EL (cell line): Measurements from ENCODE around the gene ZNF606.

ENCODE experiments used
- DNase-seq: peaks from one replicate; pipeline ENCODE4 v3.0.0-alpha.2; 2016

The ZNF606 gene

DNA sequence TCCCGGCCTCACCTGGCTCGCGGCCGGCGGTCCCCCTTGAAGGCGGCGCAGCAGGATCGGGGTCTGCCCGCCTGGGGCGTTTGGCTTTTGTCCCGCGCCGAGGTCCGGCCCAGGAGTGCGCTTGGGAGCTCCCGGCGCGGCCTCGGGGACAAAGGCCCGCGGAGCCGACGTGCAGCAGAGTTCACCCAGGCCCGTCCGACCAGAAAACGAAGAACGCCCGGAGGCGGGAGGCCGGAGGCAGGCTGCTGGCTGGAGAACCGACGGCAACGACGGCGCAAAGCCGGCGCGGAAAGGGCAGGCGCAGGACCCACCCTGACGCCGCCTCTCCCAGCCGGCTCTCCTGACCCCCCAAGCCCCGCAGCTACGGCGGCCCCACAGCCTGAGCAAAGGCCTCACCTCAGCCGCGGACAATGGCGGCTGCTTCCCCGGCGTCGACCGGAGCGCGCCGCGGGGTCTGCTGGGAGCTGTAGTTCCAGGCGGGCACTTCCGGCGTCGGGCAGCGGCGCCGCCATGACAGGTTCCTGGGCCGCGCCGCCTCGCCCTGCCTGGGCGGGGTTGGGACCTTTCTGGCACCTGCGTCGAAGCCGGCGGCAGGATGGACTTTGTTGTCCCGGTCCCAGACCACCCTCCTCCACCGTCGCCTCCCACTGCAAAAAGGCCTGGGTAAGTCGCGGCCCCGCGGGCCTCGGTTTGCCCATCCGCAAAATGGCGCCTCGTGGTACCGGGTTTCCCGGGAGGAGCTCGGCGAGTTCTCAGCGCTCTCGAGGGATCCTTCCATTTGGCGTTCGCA is at the start of gene ZNF606:
TSS of gene ZNF606 (minus strand) at position 437 of the 790 bp plus-strand sequence. CDS start 1,501 bp downstream, outside the sequence.
- DNase-seq, result peak; percentile 82

DNA sequence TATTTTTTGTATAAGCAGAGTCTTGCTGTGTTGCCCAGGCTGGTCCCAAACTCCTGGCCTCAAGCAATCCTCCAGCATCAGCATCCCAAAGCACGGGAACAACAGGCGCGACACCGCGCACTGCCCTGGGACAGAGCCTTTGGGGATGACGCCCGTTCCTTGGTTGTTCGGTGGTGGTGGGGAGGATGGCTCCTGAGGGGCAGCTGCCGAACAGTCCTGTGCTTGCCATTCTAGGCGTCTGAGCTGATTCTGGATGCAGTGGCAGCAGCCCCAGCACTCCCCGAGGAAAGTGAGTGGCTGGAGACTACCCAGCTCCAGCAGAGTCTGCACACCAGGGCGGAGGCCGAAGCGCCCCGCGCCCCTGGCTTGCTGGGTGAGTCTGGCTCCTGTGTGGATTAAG is 49.6 kb upstream of the ZNF606 start:
- DNase-seq, result no peak

DNA sequence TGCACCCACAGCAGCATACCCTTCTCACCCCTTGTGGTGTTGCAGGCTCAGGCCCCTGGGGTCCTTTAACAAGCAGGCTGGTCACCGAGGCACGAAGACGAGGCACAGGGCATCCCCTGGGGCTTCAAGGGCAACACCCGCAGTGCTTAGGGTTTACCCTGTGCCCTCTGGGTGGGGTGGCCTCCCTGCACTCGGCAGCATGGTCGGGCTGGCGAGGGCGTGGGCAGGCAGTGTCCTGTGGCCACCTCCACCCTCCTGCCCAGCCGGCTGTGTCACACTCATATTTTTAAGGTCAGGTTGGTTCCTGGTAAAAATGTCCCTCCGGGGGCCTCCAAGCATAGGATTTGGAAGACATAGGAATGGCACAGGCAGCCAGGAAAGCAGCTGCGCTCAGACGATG is 45.1 kb upstream of the ZNF606 start:
- no peak for DNase-seq

DNA sequence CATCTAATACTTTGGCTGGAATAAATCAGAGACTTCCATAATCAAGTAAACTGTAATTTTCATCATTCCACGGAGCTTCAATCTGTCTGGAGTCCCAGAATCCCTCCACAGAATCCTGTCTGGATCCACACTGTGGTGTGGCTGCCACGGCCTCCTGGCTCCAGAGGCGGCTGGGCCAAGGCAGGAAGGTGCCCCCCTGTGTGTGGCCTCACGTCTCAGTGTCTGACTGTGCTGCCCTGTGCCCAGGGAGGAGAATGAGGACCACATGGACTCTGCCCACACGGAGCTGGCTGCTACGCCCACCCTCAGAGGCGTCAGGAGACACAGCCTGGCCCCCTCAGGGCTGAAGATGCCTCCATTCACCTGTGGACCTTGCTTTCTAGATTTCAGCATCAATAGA is 44.2 kb upstream of the ZNF606 start:
- no peak for DNase-seq

DNA sequence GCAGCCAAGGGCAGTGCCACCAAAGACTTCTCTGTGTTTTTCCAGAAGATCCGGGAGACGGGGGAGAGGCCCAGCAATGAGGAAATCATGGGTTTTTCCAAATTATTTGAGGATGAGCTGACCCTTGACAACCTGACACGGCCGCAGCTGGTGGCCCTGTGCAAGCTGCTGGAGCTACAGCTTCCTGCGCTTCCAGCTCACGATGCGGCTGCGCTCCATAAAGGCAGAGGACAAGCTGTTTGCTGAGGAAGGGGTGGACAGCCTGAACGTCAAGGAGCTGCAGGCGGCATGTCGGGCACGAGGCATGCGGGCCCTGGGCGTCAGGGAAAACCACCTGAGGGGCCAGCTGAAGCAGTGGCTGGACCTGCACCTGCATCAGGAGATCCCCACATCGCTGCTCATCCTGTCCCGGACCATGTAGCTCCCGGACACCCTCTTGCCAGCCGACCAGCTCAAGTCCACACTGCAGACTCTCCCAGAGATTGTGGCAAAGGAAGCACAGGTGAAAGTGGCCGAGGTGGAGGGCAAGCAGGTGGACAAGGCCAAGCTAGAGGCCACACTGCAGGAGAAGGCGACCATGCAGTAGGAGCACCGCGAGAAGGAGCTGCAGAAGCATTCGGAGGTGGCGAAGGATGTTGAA is 42.9 kb upstream of the ZNF606 start:
- no peak for DNase-seq

DNA sequence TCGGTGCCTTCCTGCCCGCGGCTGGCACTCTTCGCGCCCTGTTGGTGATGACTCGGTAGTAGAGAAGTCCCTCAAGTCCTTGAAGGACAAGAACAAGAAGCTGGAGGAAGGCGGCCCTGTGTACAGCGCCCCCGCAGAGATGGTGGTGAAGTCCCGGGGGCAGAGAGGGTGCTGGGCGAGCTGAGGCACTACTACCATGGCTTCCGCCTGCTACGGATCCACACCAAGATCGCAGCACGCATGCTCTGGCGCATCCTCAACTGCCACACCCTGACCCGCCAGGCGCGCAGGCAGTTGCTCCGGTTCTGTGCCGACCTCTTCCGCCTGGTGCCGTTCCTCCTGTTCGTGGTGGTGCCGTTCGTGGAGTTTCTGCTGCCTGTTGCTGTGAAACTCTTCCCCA is 42.3 kb upstream of the ZNF606 start:
- no peak for DNase-seq

DNA sequence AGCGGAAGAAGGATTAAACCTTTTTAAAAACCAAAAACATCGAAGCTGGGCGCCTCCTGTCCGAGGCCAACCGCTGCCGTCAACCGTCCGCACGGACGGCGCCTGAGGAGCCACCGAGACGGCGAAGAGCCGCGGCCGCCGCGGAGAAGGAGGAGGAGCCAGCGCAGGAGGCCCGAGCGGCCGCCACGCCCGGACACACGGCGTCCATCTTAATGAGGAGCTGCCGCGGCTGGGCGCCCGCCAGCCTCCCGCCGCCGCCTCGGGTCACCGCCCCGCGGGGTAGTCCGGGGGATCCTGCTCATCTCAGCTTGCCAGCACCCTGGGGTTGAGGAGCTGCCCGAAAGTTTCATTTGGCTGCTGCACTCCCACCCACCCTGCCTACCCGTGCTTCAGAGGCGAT is 41.8 kb upstream of the ZNF606 start:
- no peak for DNase-seq

DNA sequence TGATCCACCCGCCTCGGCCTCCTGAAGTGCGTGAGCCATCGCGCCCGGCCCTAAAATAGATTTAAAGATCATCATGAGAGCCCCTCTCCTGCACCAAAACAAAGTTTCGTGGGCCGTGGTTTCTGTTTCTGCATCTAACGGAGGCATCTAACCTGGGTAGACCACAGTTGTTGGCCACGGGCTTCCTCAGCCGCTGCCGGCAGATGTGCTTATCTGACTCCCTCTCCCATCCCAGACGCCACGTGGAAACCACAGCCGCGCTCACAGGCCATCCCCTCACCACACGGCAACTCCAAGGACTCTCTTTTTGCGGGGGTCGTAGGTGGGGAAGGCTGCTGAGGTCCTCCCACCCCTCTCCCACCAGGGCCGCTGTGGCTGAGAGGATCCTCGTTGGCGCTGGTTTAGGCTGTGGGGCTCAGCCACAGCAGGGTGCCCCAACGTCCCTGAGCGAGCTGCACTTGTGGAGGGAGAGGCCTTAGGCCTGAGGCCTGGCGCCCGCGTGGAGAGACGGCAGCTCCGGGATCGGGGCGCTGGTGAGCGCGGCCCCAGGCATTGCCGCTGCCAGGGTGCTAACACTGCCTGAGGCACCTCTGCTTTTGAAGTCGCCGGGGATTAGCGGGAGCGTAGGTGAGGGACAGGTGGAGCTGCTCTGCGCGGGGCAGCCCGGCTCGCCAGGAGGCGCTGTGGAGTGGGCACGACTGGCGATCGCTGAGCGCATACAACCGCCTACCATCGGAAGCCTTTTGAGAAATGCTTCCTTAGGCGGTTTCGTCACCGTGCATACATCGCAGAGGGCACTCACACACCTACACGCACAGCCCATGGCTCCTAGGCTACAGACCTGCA is 40.1 kb upstream of the ZNF606 start:
- no peak for DNase-seq

DNA sequence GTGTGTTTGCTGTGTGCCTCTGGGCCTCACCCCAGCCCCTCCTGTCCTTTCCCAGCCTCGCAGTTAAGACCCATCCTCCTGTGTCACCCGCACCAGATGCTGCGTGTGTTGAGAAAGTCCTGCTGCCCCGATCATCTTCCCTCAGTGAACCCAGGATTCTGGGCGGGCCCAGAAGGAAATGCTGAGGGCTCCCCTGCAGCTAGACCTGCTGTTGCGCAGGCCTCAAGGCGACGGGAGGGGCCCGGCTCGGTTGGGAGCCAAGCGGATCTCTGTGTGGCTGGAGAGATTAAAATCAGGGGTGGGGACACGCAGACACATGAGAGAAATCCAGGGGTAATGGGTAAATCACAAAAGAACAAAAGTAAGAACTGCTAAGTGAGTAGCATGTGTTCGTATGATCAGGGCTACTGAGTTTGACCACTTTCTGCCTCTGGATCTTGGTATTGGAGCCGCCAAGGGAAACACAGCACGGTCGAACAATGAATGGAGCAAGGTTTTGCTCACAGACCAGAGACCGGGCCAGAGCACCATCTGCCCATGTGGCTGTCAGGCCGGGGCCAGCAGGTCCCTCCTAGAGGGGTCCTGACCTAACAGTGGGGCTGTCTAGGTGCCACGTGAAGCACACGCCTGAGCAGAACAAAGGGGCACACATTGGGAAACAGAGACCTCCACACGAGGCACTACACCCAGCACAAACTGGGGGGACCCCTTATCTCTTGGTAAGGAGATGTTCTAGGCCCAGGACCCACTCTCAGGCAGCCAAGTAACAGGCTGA is 38.3 kb upstream of the ZNF606 start:
- DNase-seq, result no peak

DNA sequence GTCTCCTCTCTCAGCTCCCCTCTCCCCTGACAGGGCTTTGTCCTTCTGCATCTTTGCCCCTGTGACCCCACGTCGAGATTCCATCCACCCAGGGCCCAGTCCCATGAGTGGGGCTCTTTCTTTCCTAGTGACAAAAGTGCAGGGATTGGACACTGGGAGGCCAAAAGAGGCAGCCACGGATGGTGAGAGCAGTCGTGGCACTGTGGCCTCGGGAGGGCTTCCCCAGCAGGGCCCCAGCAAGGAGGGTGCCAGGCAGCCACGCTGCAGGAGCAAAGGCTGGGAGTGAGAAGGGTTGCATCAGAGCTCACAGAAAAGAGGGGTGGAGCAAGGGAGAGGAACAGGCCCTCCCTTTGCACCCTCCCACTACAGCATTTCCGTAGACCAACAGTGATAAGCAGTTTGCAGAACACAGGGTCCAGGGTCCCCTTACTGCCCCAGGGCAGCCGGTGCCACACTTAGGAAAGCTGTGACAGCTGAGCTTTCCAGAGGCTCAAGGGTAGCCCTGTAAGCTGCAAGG is 36.1 kb upstream of the ZNF606 start:
- no peak for DNase-seq

DNA sequence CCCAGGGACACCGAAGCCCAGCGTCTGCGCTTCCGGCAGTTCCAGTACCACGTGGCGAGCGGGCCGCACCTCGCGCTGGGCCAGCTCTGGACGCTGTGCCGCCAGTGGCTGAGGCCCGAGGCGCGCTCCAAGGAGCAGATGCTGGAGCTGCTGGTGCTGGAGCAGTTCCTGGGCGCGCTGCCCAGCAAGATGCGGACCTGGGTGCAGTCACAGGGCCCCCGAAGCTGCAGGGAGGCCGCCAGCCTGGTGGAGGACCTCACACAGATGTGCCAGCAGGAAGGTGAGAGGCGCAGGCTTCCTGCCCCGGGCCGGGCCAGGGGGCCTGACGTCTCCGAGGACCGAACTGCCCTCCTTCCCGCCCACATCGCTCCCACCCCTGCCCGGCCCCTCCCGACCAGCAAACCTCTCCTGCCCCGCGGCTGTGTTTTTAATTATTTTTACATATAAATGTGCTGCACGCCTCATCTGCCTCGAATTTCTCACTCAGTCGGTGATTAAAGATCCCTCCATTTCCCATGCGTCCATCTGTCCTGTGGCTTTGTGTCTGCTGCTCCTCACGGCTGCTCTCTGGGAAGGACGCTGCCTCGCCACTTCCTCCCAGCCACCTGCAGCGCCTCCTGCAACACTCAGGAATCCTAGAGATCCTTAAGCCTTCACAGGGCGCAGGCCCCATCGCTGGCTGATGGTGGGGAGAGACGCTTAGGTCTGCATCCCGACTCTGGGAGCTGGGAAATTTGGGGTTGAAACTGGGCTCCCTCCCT is 35.5 kb upstream of the ZNF606 start:
- no peak for DNase-seq

DNA sequence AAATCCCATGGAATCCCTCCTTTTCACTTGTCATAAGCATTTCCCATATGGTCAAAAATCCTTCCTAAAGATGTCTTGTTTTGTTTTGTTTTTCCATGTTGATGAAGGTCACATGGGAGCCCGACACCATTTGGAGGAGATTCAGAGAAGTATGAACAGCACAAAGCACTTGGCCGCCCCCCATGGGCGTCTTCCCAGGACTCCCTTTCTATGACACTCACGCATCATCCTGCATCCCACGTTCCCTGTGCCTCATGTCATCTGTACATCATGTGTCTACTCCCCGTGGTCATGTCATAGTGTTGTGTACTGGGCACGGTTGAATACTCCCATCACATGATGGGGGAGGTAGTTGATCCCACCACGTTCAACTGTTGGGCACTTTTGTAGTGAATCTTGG is 33.2 kb upstream of the ZNF606 start:
- DNase-seq, result no peak

DNA sequence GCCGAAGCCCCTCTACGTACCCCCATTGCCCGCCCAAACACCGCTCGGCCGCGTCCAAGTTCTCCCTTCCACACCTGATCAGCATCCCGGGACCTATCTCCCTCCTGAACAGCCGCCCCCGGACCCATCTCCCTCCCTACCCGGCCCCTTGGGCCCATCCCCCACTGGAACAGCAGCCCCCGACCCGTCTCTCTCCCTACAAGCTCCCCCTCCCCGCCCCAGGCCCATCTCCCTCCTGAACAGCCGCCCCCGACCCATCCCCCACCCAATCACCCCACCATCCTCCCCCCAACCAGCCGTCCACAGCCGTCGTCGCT is 31.8 kb upstream of the ZNF606 start:
- no peak for DNase-seq

DNA sequence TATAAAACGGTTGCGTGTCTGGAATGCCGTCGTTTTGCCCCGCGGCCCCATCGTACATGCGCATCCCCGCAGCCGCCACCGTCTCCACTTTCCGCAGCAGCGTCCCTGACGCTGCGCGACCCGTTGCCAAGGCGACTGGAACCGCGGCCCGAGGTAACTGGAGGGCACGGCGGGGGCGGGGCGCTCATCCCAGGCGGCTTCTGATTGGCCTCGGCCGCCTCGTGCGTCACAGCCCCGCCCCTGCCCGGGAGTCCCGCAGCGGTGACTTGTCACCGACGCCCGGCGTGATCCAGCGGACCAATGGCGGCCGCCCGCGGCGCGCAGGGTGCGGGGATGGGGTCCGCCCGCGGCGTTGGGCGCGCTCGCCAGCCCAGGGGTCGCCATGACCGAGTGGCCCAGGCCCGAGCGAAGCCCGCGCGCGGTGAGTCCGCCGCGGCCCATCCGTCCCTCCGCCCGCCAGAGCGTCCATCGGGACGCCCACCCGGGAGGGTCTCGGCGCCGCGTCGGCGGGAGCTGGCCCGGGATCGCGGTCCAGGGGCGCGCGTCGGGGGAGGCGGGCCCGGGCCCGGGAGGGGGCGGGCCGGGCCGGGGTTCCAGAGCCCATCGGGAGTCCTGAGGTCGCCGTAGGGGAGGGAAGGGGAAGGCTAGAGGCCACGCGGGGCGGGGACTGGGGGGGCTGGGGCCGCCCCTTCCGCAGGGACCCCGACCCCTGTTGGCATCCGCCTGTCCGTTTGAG is 31.3 kb upstream of the ZNF606 start, which contains the start of gene ZSCAN1:
TSS of gene ZSCAN1 (plus strand) at position 285 of the 736 bp plus-strand sequence. CDS start 3,812 bp downstream, outside the sequence.
- DNase-seq, result peak; percentile 21

DNA sequence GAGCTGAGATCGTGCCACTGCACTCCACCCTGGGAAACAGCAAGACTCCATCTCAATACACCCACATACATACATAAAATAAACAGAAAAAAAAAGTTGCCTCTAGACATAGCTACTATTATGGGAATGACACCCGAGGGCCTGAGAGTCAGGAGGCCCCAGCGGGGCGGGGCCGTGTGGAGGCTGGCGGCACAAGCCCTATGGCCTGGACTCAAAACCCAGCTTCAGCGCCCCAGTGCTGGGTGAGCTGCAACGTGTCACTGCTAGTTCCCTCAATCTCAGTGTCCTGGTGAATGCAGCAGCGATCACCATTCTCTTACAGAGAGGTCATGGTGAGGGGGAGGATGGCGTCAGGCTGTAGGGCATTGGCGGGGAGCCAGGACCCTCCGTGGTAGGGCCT is 22.0 kb upstream of the ZNF606 start:
- DNase-seq, result no peak

DNA sequence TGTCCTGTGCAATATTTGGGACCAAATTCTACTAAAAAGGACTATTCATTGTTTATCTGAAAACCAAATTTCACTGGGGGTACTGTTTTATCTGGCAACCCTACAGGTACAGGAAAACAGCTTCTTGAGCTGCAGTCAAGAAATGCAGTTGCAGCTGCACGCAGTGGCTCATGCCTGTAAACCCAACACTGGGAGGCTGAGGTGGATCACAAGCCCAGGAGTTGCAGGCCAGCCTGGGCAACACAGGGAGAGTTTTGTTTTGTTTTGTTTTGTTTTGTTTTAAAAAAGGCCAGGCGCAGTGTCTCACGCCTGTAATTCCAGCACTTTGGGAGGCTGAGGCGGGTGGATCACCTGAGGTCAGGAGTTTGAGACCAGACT is 19.7 kb upstream of the ZNF606 start:
- no peak for DNase-seq

DNA sequence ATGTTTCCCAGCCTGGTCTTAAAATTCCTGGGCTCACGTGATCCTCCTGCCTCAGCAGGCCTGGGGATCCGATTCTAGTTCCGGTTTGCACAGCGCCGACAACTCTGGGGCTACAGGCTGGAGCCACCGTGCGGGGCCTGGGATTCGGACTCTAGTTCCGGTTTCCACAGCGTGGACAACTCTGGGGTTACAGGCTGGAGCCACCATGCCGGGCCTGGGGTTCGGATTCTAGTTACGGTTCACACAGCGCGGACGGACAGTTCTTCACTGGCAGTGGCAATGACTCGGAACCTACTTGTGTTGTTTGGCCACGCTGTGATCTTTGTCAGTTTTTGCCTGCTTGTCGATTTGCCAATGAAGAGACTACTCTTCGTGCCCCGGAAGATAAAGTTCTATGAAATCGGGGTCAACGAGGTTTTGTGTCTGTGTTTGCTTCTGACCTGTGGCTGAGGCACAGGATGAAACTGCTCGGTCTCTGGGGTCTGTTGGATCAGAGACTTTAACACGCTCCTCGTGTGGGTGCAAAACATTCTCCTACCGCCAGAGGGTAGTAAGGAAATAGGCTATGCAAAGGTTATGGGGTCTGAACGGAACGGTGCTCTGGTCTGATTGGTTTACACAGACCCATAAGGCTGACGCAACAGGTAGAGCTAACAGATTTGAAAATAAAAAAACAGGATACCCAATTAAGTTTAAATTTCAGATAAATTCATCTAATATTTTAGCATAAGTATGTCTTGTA is 19.1 kb upstream of the ZNF606 start:
- peak; percentile 45 for DNase-seq

DNA sequence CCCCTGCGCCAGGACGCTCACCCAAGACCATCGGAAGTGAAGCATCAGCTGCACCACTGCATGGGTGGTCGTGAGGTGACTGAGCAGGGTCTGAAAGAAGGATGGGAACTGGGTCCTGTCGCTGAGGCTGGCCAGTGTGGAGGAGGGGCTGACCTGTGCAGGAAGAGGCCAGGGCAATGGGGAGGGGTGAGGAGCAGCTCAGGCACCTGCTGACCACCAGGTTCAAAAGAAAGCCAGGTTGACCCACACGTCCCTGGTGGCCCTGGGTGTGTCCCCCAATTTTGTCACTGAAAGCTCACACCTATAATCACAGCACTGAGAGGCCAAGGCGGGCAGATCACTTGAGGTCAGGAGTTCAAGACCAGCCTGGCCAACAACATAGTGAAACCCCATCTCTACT is 17.5 kb upstream of the ZNF606 start:
- no peak for DNase-seq

DNA sequence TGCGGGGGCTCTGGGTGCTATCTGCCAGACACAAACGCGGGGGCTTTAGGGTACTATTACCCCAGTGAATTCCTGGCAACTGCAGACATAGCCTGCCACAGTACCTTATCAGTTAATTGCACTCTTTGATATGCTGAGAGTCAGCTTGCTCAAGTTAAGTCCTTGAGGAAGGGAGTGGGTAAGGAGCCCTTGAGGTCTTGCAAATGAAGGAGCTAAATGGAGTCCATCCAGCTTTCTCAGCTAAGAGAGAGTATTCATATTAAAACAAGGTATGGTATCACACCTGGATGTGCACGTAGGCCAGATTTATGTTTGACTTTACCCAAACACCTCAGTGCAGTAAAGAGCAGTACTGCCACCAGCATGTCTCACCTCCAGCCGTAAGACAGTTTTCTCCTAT is 11.5 kb upstream of the ZNF606 start:
- no peak for DNase-seq

DNA sequence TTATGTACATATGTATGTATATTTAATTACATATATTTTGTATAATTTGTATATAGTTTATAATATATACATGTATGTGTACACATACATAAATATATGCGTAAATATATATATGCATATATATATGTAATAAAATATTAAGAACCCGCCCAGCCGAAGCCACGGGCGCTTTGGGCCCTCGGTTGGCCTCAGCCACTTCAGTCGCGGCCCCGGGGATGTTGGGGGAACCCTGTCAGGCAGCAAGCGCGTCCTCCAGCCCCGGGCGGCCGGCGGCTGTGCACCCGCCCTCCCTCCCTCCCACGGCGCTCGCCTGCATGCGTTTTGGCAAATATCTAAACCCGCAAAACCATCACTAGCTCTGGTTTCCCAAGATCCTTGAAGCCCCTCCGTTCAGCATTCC is 7.9 kb upstream of the ZNF606 start:
- DNase-seq, result no peak
